Ascending aorta (tissue), 2 donors: Measurements from ENCODE around the gene KLF12. TPM values are rescaled to one million over a fixed set of nuclear protein-coding genes. Genes with fewer than 3 reads are reported as not detected.

Experiments
- DNase-seq, 2 donors: peaks; one replicate each; pipeline ENCODE4 v3.0.0-alpha.2; 2019; ENCODE audit warnings: low spot score in 2 of 2
- H3K27ac ChIP-seq, 2 donors: fragments of 200-600 bp; sonication (generic); one replicate each; pipeline ENCODE4 v1.5.1; 2016 to 2017; ENCODE audit warnings: mild to moderate bottlenecking in 1 of 2
- H3K27me3 ChIP-seq: fragments of 200-600 bp; sonication (generic); one replicate; pipeline ENCODE4 v1.5.1; 2017
- H3K36me3 ChIP-seq, 2 donors: fragments of 200-600 bp; sonication (generic); one replicate each; pipeline ENCODE4 v1.5.1; 2016
- H3K4me1 ChIP-seq, 2 donors: fragments of 200-600 bp; sonication (generic); one replicate each; pipeline ENCODE4 v1.5.1; 2016 to 2017; ENCODE audit warnings: mild to moderate bottlenecking in 1 of 2
- H3K4me3 ChIP-seq, 2 donors: fragments of 200-600 bp; sonication (generic); one replicate each; pipeline ENCODE4 v1.5.1; 2016 to 2017; ENCODE audit warnings: mild to moderate bottlenecking in 1 of 2
- H3K9me3 ChIP-seq, 2 donors: fragments of 200-600 bp; sonication (generic); one replicate each; pipeline ENCODE4 v1.5.1; 2016
- CTCF ChIP-seq, 3 experiments: fragments of 200-600 bp in 2 of 3; fragments of 450-650 bp in 1 of 3; sonication (generic) in 2 of 3; IDR thresholded peaks; one replicate each; pipeline ENCODE4 v1.5.1; 2016 to 2019; ENCODE audit warnings: antibody characterized with exemption in 3 of 3, mild to moderate bottlenecking in 1 of 3, moderate library complexity in 1 of 3
- intact Hi-C: fragments of 100-400 bp; cut with DNase I; formaldehyde crosslinking; loops from one replicate; pipeline ENCODE4 v1.15.1; 2023
- total RNA-seq: library from RNA; depleted of rRNA; stranded (reverse); fragments of >200 nt; gene quantifications from one replicate; pipeline ENCODE4 v1.1.0, GENCODE V29; 2016

KLF12 gene
- total RNA-seq, 1 donor from 2014 or later, result 17.9 TPM

- peaks cover 3 to 32% of the 10 kb centered on the region in 2 donors for H3K4me1 ChIP-seq
- peak overlapping the region; percentile 92 to 97 for H3K4me3 ChIP-seq
- intact Hi-C loops, result loop anchor here (5.0 to 10.0 kb wide), 4 partner anchors 185 to 1503 kb away; partner anchors contain the start of genes DIS3, LMO7 and PIBF1
- no peak for TF ChIP-seq CTCF (IDR thresholded peaks at IDR 0.05)
- peak overlapping the region; percentile 96 to 98 for H3K27ac ChIP-seq
- no peaks in the 10 kb centered on the region for H3K36me3 ChIP-seq
- no peaks in the 10 kb centered on the region for H3K9me3 ChIP-seq
- no peaks in the 10 kb centered on the region for H3K27me3 ChIP-seq
- no peak for DNase-seq
Measured at GRCh38 chr13:74132152-74132775, 1.9 kb downstream of the KLF12 start.

GRCh38 chr13:74131227-74131626 is 3.0 kb downstream of the KLF12 start:
- no peaks in the 10 kb centered on the region for H3K36me3 ChIP-seq
- peak overlapping the region; percentile 51 to 98 for H3K27ac ChIP-seq
- H3K27me3 ChIP-seq, result no peaks in the 10 kb centered on the region
- TF ChIP-seq CTCF (IDR thresholded peaks at IDR 0.05), result no peak
- intact Hi-C loops, result loop anchor here (5.0 to 10.0 kb wide), 4 partner anchors 184 to 1504 kb away; partner anchors contain the start of genes DIS3, LMO7 and PIBF1
- DNase-seq, result no peak
- peak overlapping the region in 1 of 2 donors; percentile 92 for H3K4me3 ChIP-seq
- peaks cover 3 to 32% of the 10 kb centered on the region in 2 donors for H3K4me1 ChIP-seq
- H3K9me3 ChIP-seq, result no peaks in the 10 kb centered on the region

DNA sequence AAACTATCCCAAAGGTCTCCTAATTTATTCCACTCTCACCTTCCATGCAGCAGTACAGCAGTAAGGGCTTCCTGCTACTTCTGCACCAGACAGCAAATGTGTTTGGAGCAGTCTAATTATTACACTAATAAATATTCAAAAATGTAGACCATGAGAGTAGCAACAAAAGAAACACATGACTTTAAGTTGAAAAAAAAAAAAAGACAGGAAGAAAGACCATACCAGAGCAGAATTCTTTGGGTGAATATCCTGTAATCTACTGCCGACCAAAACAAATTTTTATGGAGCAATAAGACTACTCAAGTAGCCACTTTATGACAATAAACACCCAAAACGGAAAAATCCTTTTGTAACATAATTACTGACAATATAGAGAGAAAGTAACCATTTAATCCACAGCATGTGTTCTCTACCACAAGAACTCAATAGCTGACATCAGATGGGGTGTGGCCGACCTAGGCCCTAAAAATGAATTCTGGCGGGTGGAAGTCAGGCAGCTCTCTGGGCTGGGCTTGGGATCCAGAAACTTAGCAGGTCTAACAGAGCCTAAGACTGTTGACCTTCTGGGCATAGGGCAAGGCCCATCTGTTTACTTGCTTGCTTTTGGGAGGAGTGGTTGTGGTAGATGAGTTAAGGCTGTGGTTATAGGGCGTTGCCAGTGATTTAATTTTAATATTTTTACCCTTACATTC is 4.6 kb downstream of the KLF12 start:
- Histone ChIP-seq H3K4me3 (peak overlapping the region in 1 of 2 donors; percentile 30), H3K4me1 (peaks cover 3 to 39% of the 10 kb centered on the region in 2 donors), H3K27ac (peak overlapping the region; percentile 64 to 85), H3K36me3 (no peaks in the 10 kb centered on the region), H3K27me3 (no peaks in the 10 kb centered on the region), H3K9me3 (no peaks in the 10 kb centered on the region)
- DNase-seq, result no peak
- intact Hi-C loops, result loop anchor here (1.0 to 10.0 kb wide), 5 partner anchors 161 to 1505 kb away; partner anchors contain the start of genes DIS3, LMO7 and PIBF1
- TF ChIP-seq CTCF (IDR thresholded peaks at IDR 0.05), result no peak

DNA sequence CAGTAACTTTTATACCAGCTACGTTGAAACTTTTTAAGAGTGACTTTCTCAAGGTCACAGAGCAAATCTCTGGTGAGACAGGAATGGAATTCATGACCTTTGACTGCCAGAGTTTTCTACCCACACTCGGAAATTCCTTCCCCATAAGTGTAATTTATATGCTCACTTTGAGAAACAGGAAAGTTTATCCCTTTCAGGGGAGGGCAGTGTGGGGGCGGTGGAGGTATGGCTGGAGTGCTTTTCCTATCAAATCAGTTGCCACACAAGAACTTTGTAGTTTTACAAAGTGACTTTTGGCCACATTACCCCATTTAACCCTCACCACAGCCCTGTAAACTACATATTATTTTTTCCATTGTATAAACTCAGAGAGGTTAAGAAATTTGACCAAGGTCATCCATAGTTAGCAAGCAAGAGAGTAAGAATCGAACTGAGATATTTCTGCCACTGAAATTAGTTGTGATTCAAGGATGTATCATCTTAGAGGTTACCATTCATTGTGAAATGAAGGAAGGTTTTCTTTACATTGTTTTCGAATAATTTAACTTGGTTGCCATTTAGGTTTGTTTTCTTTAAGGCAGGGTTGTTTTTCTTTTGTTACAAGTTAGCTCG is 5.9 kb downstream of the KLF12 start:
- Histone ChIP-seq H3K4me1 (peaks cover 3 to 42% of the 10 kb centered on the region in 2 donors), H3K4me3 (peak overlapping the region in 1 of 2 donors; percentile 13), H3K9me3 (no peaks in the 10 kb centered on the region), H3K36me3 (no peaks in the 10 kb centered on the region), H3K27me3 (no peaks in the 10 kb centered on the region), H3K27ac (peak overlapping the region; percentile 64 to 85)
- DNase-seq, result no peak
- TF ChIP-seq CTCF (IDR thresholded peaks at IDR 0.05), result no peak
- intact Hi-C loops, result no loop called here

DNA sequence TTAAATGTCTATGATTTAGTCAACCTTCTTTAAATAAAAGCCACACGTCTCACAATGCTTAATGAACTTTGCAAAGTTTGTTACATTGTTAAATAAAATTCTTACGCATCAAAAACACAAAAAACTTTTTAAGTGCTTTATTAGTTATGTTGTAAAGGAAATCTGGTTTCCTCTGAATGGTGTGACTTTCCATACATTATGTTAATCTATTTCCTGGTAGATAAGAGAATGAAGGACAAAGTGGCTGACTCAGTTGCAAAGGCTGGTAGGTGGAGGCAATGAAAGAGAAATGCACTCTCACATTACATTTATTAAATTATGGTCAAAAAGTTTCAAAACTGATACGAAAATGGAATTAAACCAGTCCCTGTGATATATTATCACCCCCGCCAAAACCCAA is 15.9 kb downstream of the KLF12 start:
- no peaks in the 10 kb centered on the region for H3K36me3 ChIP-seq
- H3K4me3 ChIP-seq, result no peak overlapping the region
- intact Hi-C loops, result no loop called here
- no peaks in the 10 kb centered on the region for H3K27me3 ChIP-seq
- no peak overlapping the region for H3K27ac ChIP-seq
- no peak for DNase-seq
- peaks cover 0 to 19% of the 10 kb centered on the region in 2 donors for H3K4me1 ChIP-seq
- no peak for TF ChIP-seq CTCF (IDR thresholded peaks at IDR 0.05)
- H3K9me3 ChIP-seq, result peaks cover 13 to 22% of the 10 kb centered on the region in 2 donors
